Stimulated activated CD8-positive, alpha-beta memory T cell treated with anti-CD3 and anti-CD28 coated beads, Interleukin-7, amount 100 ng/mL, for 24 hours (primary cell): ENCODE results near the gene ZFP36.
A peak's percentile ranks its signal among the peaks of the same experiment; 100 is the strongest.

Experiments
- DNase-seq: peaks from one replicate; pipeline ENCODE4 v3.0.0-alpha.2; 2020; ENCODE audit warnings: low read depth

Gene ZFP36

DNA sequence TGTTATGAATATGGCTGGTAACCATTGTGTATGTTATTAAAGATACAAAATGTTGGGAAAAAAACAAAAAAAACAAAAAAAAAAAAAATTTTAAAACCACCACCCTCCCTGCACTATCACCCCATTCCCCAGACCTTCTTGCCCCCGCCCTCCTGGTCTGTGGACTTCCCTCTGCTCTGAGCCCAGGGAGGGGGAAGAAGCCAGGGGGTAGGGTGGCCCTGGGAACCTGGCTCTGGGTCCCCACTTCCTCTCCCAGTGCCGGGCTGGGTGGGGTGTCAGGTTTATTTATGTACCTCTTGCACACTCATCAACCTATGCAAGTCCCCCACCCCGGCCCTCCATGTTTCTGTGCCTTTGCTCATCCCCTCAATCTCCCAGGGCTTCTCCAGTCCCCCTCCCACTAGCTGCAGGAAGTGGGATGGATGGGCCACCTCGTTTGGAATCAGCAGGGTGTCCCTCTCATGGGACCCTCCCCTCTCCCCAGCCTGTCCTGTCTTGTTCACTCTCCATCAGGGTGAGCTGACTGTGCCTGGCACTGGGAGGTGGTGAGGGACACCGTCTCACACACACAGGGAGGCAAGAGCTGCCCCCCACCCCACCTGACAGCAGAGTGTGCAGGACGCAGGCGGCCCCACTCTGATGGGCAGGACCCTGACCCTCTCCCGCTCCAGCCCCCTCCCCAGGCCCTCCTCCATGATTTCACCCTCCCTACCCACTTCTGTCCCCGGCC, 21.6 kb upstream of the ZFP36 start:
- DNase-seq, result no peak

- DNase-seq, result no peak
Measured at GRCh38 chr19:39385629-39386411, 20.8 kb upstream of the ZFP36 start.

- DNase-seq, result no peak
Measured at GRCh38 chr19:39386557-39386956, 20.1 kb upstream of the ZFP36 start.

GRCh38 chr19:39388657-39389056, 18.0 kb upstream of the ZFP36 start:
- no peak for DNase-seq

GRCh38 chr19:39389631-39390414, 16.8 kb upstream of the ZFP36 start:
- DNase-seq, result no peak

GRCh38 chr19:39390451-39390750, 16.2 kb upstream of the ZFP36 start:
- DNase-seq, result no peak

- DNase-seq, result peak; percentile 84
Measured at GRCh38 chr19:39390751-39391437, 15.8 kb upstream of the ZFP36 start, which contains the start of the genes MED29 and PAF1. MED29 (plus strand) TSS chr19:39391378; CDS start chr19:39391423, 45 bp downstream. PAF1 (minus strand) TSS chr19:39391106; CDS start chr19:39390864, 242 bp downstream.

GRCh38 chr19:39397360-39398296, 9.0 kb upstream of the ZFP36 start:
- peak; percentile 91 for DNase-seq

- no peak for DNase-seq
Measured at GRCh38 chr19:39398297-39398864, 8.3 kb upstream of the ZFP36 start.

- DNase-seq, result no peak
Measured at GRCh38 chr19:39399668-39400050, 7.0 kb upstream of the ZFP36 start.

- DNase-seq, result no peak
Measured at GRCh38 chr19:39400061-39400460, 6.6 kb upstream of the ZFP36 start.

- no peak for DNase-seq
Measured at GRCh38 chr19:39401070-39401548, 5.5 kb upstream of the ZFP36 start.

DNA sequence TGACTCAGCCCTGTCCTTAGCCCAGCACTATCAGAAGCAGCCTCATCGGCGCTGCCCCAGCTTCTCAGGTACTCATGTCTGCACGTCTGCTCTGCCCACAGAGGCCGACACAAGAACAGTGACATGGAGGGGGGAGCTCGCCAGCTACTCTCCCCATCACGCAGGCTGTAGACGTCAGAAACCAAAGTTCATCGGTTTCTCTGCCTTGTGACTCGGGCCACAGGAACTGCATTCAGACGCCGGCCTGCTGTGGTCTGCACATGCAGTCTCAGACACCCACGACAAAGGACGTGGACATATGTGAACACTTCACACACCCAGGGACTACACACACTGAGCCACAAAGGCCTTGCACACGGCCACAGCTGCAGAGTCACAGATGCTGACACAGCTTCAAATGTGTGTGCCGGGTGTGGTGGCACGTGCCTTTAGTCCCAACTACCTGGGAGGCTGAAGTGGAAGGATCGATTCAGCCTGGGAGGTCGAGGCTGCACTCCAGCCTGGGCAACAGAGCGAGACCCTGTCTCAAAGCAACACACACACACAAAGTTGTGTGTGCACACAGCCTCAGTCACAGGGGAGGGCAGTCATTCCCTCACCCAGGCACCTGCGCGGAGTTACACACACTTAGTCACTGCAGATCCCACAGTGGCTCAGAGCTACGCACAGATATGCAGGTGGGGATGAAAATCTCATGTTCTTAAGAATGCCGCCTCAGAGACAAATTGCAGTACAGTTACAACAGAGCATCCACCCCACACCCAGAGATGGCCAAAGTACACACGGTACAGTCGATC, 4.9 kb upstream of the ZFP36 start:
- DNase-seq, result peak; percentile 66

GRCh38 chr19:39402346-39403300, 4.0 kb upstream of the ZFP36 start:
- DNase-seq, result peak; percentile 67

DNA sequence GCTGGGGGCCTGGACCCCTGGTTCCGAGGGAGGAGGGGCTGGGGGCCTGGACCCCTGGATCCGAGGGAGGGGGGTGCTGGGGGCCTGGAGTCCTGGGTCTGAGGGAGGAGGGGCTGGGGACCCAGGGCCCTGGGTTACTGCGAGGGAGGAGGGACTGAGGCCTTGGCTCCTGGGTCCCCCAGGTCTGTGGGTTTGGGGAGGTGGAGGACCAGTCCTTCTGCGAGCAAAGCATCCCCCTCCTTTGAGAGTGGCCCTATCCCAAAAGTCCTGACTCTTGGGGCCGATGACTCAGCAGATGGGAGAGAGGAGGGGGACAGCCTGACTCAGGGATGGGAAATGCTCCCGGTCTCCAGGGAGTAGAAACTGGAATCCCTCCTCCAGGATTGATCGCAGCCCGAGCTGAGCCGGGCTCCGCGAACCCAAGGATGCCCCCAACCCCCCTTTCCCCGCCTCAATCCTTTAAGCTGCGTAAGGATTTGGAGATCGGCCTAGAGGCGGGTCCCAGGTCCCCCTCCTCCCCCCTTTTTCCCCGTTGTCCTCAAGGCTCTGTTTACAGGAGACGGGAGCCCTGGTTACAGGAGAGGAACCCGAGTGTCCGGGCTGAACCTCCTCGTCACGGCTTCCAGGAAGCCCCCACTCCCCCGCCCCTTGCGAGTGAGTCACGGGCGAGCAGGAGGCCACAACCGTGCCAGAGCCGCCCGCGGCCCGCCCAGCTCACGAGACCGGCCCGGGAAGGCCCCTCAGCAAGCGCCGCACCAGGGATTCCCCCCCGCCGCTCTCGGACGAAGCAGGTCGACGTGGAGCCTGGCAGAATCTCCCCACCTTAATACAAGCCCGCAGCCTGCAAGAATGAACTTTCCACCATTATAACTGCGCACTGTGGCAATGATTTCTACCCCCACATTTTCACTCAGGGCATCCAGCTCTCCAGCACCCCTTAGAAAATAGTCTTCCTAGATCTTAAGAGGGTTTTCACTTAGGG, 3.0 kb upstream of the ZFP36 start:
- DNase-seq, result peak; percentile 91

GRCh38 chr19:39405261-39405957, 1.2 kb upstream of the ZFP36 start:
- DNase-seq, result no peak
